NCI-H2107 treated with DMSO at 0.1 percent for 48 hours (cell line): ENCODE results near the gene KITLG.
"Not testable (repeated sequence)": the region's sequence is repeated elsewhere in the genome, so short reads cannot be mapped to it uniquely, and the experiment has no call there.

Source experiments
- DNase-seq: peaks from one replicate; lab custom pipeline; 2025; ENCODE audit not compliant: unreplicated experiment; lab: John Stamatoyannopoulos, UW

Gene KITLG

DNA sequence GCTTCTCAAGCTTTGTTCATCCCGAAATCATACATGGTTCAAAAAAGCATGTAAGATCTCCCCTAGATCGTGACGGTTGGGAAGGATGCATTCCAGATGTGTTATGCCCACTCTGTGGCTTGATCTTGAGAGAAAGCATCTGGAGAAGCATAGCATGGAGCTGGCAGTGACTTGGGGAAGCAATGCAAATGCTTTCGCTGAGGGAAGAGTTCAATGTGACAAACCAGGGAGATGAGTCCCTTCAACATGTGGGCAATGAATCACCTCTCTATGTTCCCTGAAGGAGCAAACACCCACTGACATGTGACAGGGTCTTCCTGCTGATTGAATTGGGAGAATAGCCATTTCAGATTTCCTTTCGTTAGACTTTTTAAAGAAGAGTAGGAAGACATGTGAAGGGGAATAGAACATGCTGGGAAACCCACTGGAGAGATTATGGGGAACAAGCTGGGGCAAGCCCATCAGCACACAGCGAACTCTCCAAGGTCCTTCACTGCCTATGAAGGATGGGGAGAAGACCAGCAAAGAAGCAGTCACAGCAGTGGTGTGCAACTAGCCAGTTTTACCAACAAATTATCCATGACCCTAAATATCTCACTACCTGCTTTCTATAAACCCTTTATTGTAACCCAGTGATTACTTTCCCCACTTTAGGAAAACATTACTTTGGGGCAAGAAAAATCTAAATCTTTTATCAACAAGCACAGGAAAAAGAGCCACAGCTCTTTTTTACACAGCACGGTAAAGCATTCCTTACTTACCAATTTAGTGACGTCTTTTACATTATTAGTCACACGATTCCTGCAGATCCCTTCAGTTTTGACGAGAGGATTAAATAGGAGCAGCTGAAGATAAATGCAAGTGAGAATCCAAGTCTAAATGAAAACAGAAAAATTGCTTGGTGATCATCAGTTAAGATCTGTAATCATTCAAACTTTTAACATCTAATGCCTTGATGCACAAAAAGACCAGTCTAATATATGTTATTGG lies 35.0 kb downstream of the KITLG start:
- DNase-seq: no peak

DNA sequence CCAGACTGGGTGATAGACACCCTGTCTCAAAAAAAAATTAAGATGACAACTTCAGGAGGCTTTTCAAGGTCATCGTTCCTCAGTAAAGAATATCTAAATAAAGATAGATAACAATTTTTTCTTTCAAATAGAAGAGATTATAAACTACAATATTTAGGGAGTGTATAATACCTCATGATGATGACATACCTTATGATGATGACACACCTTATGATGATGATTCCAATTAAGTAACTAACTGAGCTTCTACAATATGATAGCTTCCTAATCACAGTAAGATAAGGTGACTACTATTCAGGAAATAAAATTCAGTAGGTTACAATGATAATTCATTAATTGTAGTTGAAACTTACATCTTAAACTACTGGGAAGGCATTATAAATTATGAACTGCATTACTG lies 40.4 kb downstream of the KITLG start:
- no peak for DNase-seq

DNA sequence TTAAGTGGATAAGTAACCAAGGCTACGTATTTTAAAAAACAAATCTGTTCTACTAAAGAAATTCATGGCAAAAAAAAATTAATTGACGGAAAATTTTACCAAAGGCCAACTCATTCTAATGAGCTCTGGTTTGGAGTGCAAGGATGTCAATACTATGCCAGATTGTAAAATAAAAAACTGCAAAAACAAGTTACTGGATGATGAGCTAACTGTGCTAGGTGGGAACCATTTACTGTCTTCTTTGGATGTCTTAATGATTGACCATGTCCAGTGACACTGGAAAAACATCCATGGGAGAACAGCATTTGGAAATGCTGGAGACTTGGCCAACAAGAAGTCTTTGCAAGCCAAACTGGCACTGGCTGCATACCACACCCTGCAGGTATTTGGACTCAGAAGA lies 41.6 kb downstream of the KITLG start:
- no peak for DNase-seq

DNA sequence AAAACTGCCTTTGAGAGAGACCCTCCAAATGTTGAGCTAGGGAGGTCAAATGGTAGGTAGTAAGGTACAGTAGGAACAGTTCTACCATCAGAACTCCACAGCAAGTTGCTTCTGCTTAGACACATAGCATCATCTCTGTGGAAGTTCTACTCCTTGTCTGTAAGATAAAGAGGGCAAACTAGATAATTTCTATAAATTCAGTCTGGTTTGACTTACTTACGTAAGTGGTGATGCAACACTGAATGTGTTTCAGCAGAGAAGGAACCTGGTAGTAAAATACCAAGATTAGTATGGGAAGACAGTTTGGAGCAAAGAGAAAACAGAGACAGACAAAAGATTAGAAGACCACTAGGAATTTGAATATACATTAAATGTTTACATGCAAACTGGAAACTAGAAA lies 42.0 kb downstream of the KITLG start:
- DNase-seq: no peak

DNA sequence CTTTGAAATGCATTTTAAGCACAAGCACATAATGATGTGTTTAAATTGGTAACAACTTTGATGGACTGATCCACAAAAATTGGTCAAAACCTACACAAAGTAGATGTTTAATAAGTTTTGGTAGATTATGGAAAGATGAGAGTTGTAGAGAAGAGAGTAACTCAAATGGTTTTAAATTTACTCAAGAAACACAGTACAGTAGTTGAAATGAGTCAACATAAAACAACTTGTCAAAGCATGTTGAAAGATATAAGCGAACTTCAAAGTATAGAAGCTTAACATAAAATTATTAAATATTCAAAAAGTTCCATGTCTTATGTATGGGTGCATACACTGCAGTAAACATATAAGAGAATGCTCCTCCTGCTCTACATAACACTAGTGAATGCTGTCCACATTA lies 49.4 kb downstream of the KITLG start:
- DNase-seq: no peak

DNA sequence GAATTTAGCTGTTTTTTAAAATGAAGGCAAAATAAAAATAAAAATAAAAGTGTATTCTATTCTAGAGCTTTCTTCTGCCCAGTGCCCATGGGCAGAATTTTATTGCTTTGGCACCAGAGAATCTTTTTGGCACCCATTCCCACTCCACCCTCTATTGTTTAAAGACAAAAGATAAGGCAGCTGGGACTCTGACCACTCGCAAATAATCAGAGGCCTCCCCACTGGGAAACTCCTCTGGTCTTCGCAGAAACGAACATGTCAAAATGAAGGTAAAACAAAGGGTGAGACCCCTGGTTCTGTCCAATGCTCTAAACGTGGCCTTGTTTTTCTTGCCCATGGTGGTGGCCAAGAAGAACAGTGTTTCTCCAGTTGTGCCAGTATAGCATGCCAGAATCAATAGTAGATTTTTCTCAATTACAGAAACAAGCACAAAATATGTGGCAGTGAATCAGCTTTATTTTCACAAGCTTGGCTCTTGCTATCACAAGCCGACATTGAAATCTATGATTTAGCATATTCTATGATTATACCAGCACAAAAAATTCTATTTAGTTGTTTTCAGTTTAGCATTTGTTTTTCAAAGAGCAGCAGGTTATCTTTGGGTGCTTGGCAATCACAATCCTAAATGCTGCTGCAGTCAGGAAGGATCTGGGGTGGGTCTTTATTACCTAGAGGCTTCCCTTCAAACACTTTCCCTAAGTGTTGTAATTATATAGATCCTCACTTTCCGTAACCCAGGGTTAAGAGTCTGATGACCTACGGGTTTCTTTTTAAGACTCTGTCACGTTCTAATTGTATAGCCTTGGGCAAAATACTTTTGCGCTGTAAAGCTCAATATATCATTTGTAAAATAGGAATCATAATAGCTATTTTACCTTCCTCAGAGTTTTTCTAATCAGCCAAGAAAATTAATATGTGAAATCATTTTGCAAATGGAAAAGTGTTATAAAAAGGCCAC lies 50.5 kb downstream of the KITLG start:
- DNase-seq: no peak

DNA sequence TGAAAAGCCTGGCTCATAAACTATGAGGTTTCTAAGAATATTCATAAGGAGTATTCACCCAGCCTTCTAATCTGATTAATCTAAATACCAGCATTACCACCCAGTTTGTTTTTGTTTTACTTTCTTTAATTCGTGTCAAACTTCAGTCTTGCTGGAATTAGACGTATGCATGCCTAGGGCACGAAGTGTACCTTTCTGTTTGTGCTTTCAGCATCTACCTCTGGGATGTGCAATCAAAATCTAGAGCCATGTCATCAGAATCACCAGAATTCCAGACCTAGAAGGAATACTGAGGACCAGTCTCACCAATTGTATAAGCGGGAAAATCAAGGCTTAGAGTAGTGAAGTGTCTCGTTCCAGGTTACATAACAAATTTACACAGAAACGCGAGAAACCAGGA lies 57.3 kb downstream of the KITLG start:
- DNase-seq: no peak

DNA sequence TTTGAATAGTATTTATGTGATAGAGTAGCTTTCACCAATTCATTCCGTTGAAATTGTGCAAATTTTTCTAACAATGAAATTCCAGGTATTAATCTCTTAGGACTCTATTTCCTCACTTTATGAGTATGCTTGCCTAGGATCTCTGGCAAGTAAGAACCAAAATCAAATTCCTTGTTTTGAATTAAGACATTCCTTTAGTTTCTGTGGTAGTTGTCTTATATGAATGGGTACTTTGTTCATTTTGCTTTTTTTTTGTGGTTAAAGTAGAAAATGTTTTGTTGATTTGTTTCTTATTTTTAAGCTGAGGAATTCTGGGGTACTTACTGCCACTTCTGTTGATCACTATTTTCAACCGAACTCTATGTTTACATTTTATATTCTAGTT lies 59.8 kb downstream of the KITLG start:
- DNase-seq: no peak

DNA sequence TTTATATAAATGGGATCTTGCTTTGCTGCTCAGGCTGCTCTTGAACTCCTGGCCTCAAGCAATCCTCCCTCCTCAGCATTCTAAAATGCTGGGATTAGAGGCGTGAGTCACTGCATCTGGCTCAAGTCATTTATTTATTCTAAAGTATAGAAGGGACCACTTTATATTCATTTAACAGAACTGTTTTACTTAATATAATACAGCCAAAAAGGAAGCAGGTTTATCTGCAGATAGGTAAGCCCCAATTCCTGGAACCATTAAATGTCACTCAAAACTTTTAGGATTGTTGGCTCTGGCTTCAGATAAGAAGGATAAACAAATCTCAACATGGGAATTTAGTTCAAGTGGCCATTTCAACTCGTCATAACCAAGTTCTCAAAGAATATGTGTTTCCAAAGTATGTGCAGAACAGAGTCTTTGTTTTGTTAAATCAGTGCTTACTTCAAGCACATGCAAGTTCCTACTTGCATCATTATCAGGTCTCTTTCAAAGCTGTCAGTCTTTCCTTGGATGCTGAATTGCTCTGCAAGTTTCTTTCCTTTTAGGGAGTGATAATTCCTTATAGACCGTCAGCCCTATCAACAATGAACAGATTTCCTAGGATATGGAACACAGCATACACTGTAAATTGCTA lies 60.4 kb downstream of the KITLG start:
- no peak for DNase-seq

DNA sequence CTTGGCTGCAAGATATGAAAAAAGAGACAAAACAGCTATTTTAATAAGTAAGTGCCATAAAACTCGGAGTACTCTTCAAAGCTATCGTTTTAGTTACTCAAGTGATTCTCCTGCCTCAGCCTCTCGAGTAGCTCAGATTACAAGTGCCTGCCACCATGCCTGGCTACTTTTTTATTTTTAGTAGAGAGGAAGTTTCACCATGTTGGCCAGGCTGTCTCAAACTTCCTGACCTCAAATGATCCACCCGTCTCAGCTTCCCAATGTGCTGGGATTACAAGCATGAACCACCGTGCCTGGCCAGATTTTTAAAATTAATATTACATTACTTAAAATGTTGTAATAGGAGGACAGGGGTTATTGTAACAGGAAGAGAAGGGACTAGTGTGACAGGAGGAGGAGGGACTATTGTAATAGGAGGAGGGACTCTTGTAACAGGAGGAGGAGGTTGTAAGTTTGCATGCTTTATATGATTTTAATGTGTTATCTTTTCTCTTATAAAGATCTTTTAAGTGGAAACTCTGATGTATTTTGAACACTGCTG lies 61.3 kb downstream of the KITLG start:
- no peak for DNase-seq

DNA sequence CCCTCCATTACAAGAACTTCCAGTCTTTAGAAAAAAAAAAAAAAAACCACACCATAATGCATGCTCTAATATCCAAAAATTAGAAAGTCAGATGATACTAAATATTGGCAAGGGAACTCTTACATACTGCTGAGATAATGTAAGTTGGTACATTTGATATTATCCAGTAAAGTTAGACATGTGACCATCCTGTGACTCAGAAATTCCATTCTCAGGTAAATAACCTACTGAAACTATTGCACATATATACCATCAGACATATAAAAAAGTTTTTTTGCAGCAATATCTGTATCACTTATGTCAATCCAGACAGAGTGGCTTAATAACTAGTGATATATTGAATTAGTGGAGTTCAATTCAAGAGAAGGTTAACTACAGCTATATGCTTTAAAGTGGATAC lies 63.5 kb downstream of the KITLG start:
- no peak for DNase-seq

DNA sequence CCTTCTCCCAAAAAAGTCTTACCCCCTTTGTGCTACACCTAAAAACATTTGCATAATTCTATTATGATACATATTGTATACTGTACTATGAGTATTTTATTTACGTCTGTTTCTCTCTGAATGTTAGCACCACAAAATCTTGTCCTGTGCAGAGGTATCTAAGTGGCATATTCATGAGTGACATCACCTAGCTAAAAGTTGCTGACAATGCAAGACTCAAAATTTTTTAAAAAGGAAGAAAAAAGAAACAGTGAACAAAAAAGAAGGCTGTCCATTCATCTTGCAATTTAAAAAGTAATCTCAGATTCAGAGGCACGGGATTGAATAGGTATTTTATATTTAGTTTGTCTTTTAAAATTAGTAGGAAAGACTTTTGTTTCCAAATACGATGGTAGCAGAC lies 69.4 kb downstream of the KITLG start:
- no peak for DNase-seq

DNA sequence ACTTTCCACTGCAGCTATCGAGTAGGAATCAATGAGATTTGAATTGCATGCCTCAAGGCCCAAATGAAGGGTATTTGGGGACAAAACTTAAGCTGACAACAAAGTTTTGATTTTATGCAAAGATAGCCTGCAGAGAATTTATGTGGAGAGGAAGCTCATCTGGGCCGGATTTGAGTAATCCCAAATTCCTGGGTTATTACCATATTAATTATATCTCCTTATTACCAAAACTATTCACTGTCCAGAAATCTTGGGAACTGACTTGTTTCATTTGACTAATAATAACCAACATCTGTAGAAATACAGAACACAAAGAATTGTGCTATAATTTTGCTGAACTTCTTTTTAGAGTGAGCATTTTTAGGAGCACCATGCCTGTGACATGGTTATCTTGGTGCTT lies 70.4 kb downstream of the KITLG start:
- no peak for DNase-seq

DNA sequence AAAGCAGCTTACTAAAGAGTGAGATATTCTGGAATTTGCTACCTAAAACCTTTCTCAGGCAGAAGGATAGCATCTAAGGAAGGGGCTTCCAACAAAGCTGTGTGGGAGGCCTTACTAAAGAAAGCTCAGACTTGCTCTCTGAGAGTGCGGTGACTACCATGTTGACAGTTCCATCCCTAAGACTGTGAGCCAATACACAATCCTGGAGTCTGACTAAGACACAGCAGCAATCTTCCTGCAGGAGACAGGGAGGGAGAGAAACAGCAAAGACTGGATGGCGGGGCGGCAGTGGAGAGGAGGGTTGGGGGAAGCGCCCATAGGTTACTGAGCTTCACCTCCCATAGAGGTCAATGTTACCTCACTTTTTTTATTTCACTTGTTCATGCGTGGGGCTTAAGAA lies 70.9 kb downstream of the KITLG start:
- no peak for DNase-seq

DNA sequence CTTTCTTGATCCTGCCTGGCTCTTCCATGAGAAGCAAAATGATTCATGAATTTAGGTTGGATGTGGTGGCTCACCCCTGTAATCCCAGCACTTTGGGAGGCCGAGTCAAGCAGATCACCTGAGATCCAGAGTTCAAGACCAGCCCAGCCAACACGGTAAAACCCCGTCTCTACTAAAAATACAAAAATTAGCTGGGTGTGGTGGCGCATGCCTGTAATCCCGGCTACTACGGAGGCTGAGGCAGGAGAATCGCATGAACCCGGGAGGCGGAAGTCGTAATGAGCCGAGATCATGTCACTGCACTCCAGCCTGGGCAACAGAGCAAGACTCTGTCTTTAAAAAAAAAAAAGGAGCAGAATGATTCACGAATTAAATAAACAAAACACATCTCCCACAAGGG lies 72.4 kb downstream of the KITLG start:
- DNase-seq: not testable (repeated sequence)

DNA sequence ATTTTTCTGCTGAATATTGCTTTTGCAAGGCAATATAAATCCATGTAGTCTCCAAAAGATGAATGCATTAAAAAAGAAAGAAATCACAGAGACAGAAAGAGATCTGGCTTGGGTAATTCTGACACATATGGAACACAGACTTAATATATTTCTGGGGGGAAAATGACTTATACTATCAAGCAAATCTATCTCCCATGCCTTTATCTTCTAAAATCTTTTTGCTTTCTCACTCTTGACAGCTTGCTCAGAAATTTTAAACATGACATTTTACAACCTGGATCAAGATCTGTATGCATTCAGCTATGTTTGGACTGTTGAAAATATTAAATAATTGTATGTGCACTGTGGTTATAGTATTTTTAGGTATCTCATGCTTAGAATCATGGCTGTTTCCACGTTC lies 73.0 kb downstream of the KITLG start:
- DNase-seq: no peak

DNA sequence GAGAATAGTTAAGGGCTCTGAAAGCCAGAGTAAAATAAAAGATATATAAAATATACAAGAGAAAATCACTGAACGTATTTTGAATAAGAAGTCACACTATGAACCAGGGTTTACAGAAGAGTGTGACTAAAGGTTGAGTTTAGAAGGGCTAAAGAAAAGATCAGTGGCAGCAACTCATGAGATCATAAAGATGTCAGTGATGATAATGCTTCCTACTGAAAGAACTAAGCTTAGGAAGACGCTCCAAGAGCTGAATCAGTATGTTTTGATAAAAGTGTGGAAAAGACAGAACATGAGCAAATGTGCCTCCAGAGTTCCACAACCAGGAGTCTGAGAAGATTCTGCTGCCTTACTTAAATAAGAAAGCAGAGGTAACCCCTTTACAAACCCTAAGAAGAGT lies 74.6 kb downstream of the KITLG start:
- no peak for DNase-seq

DNA sequence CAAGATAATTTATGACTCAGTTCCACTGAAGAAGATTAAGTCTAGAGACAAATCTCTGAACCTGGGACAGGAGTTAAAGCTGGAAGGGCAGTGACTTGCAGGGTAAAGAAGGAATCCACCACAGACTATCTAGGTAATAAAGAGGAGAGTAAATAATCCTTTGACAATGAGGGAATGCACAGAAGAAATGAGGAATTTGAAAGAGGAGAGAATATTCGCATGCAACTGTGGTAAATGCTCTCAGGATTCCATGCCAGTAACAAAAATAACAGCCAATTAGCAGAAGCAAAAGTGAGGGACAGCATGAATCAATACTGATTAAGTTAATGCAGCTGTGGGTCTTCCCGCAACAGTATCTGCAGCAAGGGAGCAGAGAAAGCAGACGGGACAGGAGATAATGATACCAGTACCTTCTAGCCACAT lies 77.0 kb downstream of the KITLG start:
- no peak for DNase-seq

DNA sequence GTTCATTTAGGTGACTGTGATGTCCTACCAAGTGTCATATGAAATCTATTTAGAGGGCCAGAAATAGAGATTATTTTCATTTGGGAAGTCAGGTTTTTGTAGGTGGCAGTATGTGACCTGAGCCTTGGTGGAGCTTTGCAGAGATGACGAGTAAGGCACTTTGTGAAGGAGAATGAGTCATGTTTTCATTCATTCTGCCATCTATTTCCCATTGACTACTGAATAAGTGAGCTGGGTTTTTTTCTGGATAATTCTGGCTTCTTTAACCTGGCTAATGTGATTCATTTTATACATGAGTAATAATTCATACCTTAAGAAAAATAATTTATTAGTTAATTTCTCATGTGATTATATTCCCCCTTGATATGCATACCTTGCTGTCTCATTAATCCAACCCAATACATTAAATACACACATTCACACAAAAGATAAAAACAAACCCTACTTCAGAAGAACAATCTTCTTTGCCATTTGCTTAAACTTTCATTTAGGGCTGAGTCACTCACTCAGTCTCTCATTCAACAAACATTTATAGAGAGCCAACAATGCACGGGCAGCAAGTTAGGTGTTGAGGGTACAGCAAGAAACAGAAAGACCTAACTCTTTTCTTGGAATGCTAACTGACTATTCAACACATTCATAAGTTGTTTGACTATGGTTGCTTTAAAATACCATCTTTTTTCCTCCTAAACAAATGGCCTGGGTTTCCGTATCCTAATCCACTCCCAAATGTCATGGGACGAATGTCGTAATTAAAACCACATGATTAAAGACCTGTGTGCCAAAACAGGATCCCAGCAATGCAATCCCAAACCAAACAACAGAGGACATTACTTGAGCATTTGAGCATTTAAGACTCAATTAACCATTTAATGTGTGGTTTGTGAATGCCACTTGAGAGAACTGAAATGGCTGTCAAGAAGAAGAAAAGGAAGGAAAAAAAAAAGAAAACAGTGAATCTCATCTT lies 78.0 kb downstream of the KITLG start:
- DNase-seq: no peak

DNA sequence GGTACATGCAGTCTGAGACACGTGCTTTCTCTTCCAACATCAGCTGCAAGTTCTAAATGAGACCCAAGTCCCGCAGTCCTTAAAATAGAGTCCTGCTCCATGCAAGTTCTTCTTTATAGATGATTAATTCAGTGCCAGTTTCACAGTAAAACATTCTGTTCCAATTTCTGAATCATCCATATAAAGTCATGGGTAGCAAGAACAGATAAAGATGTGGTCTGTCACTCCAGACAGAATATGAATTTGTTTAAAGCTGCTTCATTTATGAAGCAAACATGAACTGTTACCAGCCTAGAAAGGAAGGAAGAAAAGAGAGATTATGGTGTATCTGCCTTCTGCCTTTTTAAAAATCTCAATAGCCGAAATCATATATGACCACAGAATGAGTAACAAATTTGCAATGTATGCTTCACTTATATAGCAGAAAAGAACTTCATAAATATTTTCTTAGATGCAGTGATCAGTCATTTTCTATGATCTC lies 83.3 kb downstream of the KITLG start:
- DNase-seq: no peak
